ENCODE measurements around the gene MAN1B1.

GRCh38 chr9:137130176-137130755 is 43.5 kb downstream of the MAN1B1 start:
- TF ChIP-seq SP1 (IDR thresholded peaks at IDR 0.05; ENCODE audit: low read depth) (no peak), CEBPB (IDR thresholded peaks at IDR 0.05; ENCODE audit: low read depth) (no peak), POLR2AphosphoS5 (IDR thresholded peaks at IDR 0.05; ENCODE audit: low read depth, low read length) (no peak), ZBTB33 (IDR thresholded peaks at IDR 0.05; ENCODE audit: extremely low read depth, insufficient replicate concordance, low read length) (no peak), ELF1 (IDR thresholded peaks at IDR 0.05; ENCODE audit: borderline replicate concordance, low read depth) (no peak), POLR2A (IDR thresholded peaks at IDR 0.05; ENCODE audit: borderline replicate concordance, extremely low read depth, insufficient read depth, insufficient read length) (no peak), RAD21 (IDR thresholded peaks at IDR 0.05; ENCODE audit: low read depth) (no peak), ZNF274 (IDR thresholded peaks at IDR 0.05; ENCODE audit: low read depth, low read length) (no peak), EZH2 (IDR thresholded peaks at IDR 0.05) (no peak), EGR1 (IDR thresholded peaks at IDR 0.05; ENCODE audit: low read depth) (no peak), JUND (IDR thresholded peaks at IDR 0.05) (no peak)
- TF ChIP-seq, protein P1, sequence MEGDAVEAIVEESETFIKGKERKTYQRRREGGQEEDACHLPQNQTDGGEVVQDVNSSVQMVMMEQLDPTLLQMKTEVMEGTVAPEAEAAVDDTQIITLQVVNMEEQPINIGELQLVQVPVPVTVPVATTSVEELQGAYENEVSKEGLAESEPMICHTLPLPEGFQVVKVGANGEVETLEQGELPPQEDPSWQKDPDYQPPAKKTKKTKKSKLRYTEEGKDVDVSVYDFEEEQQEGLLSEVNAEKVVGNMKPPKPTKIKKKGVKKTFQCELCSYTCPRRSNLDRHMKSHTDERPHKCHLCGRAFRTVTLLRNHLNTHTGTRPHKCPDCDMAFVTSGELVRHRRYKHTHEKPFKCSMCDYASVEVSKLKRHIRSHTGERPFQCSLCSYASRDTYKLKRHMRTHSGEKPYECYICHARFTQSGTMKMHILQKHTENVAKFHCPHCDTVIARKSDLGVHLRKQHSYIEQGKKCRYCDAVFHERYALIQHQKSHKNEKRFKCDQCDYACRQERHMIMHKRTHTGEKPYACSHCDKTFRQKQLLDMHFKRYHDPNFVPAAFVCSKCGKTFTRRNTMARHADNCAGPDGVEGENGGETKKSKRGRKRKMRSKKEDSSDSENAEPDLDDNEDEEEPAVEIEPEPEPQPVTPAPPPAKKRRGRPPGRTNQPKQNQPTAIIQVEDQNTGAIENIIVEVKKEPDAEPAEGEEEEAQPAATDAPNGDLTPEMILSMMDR (IDR thresholded peaks at IDR 0.05 in 2 of 3, conservative IDR thresholded peaks at IDR 0.05 in 1 of 3; ENCODE audit: borderline replicate concordance in 1 of 3, insufficient read depth in 1 of 3, low read depth in 2 of 3, low read length in 2 of 3), result no peak
- TF ChIP-seq, protein P2, sequence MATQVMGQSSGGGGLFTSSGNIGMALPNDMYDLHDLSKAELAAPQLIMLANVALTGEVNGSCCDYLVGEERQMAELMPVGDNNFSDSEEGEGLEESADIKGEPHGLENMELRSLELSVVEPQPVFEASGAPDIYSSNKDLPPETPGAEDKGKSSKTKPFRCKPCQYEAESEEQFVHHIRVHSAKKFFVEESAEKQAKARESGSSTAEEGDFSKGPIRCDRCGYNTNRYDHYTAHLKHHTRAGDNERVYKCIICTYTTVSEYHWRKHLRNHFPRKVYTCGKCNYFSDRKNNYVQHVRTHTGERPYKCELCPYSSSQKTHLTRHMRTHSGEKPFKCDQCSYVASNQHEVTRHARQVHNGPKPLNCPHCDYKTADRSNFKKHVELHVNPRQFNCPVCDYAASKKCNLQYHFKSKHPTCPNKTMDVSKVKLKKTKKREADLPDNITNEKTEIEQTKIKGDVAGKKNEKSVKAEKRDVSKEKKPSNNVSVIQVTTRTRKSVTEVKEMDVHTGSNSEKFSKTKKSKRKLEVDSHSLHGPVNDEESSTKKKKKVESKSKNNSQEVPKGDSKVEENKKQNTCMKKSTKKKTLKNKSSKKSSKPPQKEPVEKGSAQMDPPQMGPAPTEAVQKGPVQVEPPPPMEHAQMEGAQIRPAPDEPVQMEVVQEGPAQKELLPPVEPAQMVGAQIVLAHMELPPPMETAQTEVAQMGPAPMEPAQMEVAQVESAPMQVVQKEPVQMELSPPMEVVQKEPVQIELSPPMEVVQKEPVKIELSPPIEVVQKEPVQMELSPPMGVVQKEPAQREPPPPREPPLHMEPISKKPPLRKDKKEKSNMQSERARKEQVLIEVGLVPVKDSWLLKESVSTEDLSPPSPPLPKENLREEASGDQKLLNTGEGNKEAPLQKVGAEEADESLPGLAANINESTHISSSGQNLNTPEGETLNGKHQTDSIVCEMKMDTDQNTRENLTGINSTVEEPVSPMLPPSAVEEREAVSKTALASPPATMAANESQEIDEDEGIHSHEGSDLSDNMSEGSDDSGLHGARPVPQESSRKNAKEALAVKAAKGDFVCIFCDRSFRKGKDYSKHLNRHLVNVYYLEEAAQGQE (IDR thresholded peaks at IDR 0.05; ENCODE audit: low read depth), result no peak

Measured in HCT116 (cell line).